Left ventricle myocardium inferior (tissue), 1 donor: ENCODE results near the gene MLXIP. TPM values are rescaled to one million over a fixed set of nuclear protein-coding genes. Genes with fewer than 3 reads are reported as not detected.

Experiments used
- DNase-seq: peaks from one replicate; pipeline ENCODE4 v3.0.0-alpha.2; 2020
- H3K27ac ChIP-seq: fragments of 200-600 bp; replicated peaks from 2 replicates; pipeline ENCODE4 v1.8.0; 2021
- H3K27me3 ChIP-seq: fragments of 200-600 bp; 2 replicates; pipeline ENCODE4 v1.8.0; 2021; ENCODE audit warnings: low read depth
- H3K36me3 ChIP-seq: fragments of 200-600 bp; 2 replicates; pipeline ENCODE4 v1.8.0; 2021
- H3K4me1 ChIP-seq: fragments of 200-600 bp; 2 replicates; pipeline ENCODE4 v1.8.0; 2021
- H3K4me3 ChIP-seq: fragments of 200-600 bp; 2 replicates; pipeline ENCODE4 v1.8.0; 2021; ENCODE audit warnings: mild to moderate bottlenecking, moderate library complexity
- H3K9me3 ChIP-seq: fragments of 200-600 bp; replicated peaks from 2 replicates; pipeline ENCODE4 v1.8.0; 2021
- CTCF ChIP-seq: fragments of 200-600 bp; IDR thresholded peaks from 2 replicates; pipeline ENCODE4 v1.8.0; 2021; ENCODE audit warnings: antibody characterized with exemption, mild to moderate bottlenecking, borderline replicate concordance
- intact Hi-C: fragments of 100-400 bp; cut with micrococcal nuclease; formaldehyde crosslinking; loops from one replicate; pipeline ENCODE4 v1.11.0; 2022
- total RNA-seq: library from RNA; stranded (reverse); fragmentation: NEBNext Ultra II Directional; extraction: Animal tissue kit (Norgen Biotek cat#: 25700); gene quantifications from one replicate; pipeline ENCODE4 v1.2.1, GENCODE V29; 2021
- donor health status: DM: no; HTN: yes; CAD: no; lungs with severe emphysema.

Gene MLXIP
- total RNA-seq, 1 donor from 2014 or later: 16.7 TPM

GRCh38 chr12:122155705-122156104, 77.1 kb downstream of the MLXIP start:
- intact Hi-C loops: no loop called here
- TF ChIP-seq CTCF: no peak

GRCh38 chr12:122158700-122159285, 80.2 kb downstream of the MLXIP start:
- H3K27ac ChIP-seq: no peak overlapping the region
- H3K4me1 ChIP-seq: no peaks in the 10 kb centered on the region
- no peaks in the 10 kb centered on the region for H3K36me3 ChIP-seq
- TF ChIP-seq CTCF: no peak
- no peak for DNase-seq
- peaks cover 37% of the 10 kb centered on the region for H3K27me3 ChIP-seq
- H3K9me3 ChIP-seq: no peaks in the 10 kb centered on the region
- no peak overlapping the region for H3K4me3 ChIP-seq
- intact Hi-C loops: no loop called here

More at GRCh38 chr12:122155705-122156104, 77.1 kb downstream of the MLXIP start:
- no peaks in the 10 kb centered on the region for H3K36me3 ChIP-seq
- H3K27me3 ChIP-seq: peaks cover 24% of the 10 kb centered on the region
- no peak overlapping the region for H3K27ac ChIP-seq
- no peaks in the 10 kb centered on the region for H3K9me3 ChIP-seq
- H3K4me3 ChIP-seq: no peak overlapping the region
- no peak for DNase-seq
- H3K4me1 ChIP-seq: no peaks in the 10 kb centered on the region

GRCh38 chr12:122159882-122160281, 81.3 kb downstream of the MLXIP start:
- Histone ChIP-seq H3K27ac (no peak overlapping the region), H3K4me1 (no peaks in the 10 kb centered on the region), H3K4me3 (no peak overlapping the region), H3K27me3 (peaks cover 43% of the 10 kb centered on the region), H3K36me3 (no peaks in the 10 kb centered on the region), H3K9me3 (no peaks in the 10 kb centered on the region)
- intact Hi-C loops: no loop called here
- no peak for TF ChIP-seq CTCF
- DNase-seq: no peak

- intact Hi-C loops: no loop called here
- Histone ChIP-seq H3K36me3 (no peaks in the 10 kb centered on the region), H3K27ac (no peak overlapping the region), H3K27me3 (peaks cover 39% of the 10 kb centered on the region), H3K4me3 (no peak overlapping the region), H3K9me3 (no peaks in the 10 kb centered on the region), H3K4me1 (no peaks in the 10 kb centered on the region)
- DNase-seq: no peak
- no peak for TF ChIP-seq CTCF
Observed at GRCh38 chr12:122160761-122161160, 82.2 kb downstream of the MLXIP start.

GRCh38 chr12:122161682-122162081, 83.1 kb downstream of the MLXIP start:
- no peaks in the 10 kb centered on the region for H3K36me3 ChIP-seq
- H3K4me1 ChIP-seq: no peaks in the 10 kb centered on the region
- H3K4me3 ChIP-seq: no peak overlapping the region
- DNase-seq: no peak
- H3K9me3 ChIP-seq: no peaks in the 10 kb centered on the region
- no peak overlapping the region for H3K27ac ChIP-seq
- no peak for TF ChIP-seq CTCF
- intact Hi-C loops: no loop called here
- H3K27me3 ChIP-seq: peaks cover 33% of the 10 kb centered on the region
